Thoracic aorta (tissue), 2 donors: ENCODE measurements around the gene DCDC2C. TPM values are rescaled to one million over a fixed set of nuclear protein-coding genes. Genes with fewer than 3 reads are reported as not detected.

Experiments used
- ATAC-seq: fragments of 150-250 bp; one replicate; pipeline ENCODE4 v1.8.0; 2017; ENCODE audit warnings: low read depth; ENCODE audit not compliant: insufficient number of reproducible peaks, low FRiP score
- DNase-seq: peaks from one replicate; pipeline ENCODE4 v3.0.0-alpha.2; 2020; ENCODE audit warnings: low spot score
- H3K27ac ChIP-seq, 2 donors: fragments of 200-600 bp; sonication (generic); 1 replicate in 1 of 2; 2 replicates in 1 of 2; pipeline ENCODE4 v1.5.1; 2016; ENCODE audit warnings: mild to moderate bottlenecking in 2 of 2, moderate library complexity in 2 of 2
- H3K27me3 ChIP-seq: fragments of 200-600 bp; sonication (generic); replicated peaks from 2 replicates; pipeline ENCODE4 v1.6.0; 2016; ENCODE audit warnings: mild to moderate bottlenecking; ENCODE audit not compliant: insufficient read depth
- H3K36me3 ChIP-seq: fragments of 200-600 bp; sonication (generic); one replicate; pipeline ENCODE4 v1.5.1; 2016
- H3K4me1 ChIP-seq, 2 donors: fragments of 200-600 bp; sonication (generic); 1 replicate in 1 of 2; 2 replicates in 1 of 2; pipeline versions ENCODE4 v1.5.1 to v1.6.0; 2016; ENCODE audit warnings: low read depth in 2 of 2, mild to moderate bottlenecking in 1 of 2; ENCODE audit not compliant: control insufficient read depth in 1 of 2
- H3K4me3 ChIP-seq: fragments of 200-600 bp; sonication (generic); 2 replicates; pipeline ENCODE4 v1.5.1; 2016; ENCODE audit warnings: mild to moderate bottlenecking
- H3K9me3 ChIP-seq: fragments of 200-600 bp; sonication (generic); 2 replicates; pipeline ENCODE4 v1.5.1; 2016
- total RNA-seq, 2 donors: library from RNA; depleted of rRNA; stranded (reverse); fragments of >200 nt; gene quantifications; one replicate each; pipeline versions ENCODE4 v1.1.0 to v1.2.3, GENCODE V29; 2016
- TF ChIP-seq, protein P1 (sequence below): fragments of 200-600 bp; sonication (generic); IDR thresholded peaks from one replicate; pipeline ENCODE4 v1.5.1; 2019; ENCODE audit warnings: antibody characterized with exemption

Gene DCDC2C
- total RNA-seq, 2 donors from 2014 or later: 6.6 to 13.1 TPM

GRCh38 chr2:3689998-3690748, 13.2 kb upstream of the DCDC2C start:
- no peaks in the 10 kb centered on the region for H3K9me3 ChIP-seq
- no peak overlapping the region for H3K4me3 ChIP-seq
- DNase-seq: no peak
- H3K36me3 ChIP-seq: no peaks in the 10 kb centered on the region
- H3K27me3 ChIP-seq: no peaks in the 10 kb centered on the region
- ATAC-seq: no peak
- H3K4me1 ChIP-seq: no peaks in the 10 kb centered on the region
- TF ChIP-seq, protein P1, sequence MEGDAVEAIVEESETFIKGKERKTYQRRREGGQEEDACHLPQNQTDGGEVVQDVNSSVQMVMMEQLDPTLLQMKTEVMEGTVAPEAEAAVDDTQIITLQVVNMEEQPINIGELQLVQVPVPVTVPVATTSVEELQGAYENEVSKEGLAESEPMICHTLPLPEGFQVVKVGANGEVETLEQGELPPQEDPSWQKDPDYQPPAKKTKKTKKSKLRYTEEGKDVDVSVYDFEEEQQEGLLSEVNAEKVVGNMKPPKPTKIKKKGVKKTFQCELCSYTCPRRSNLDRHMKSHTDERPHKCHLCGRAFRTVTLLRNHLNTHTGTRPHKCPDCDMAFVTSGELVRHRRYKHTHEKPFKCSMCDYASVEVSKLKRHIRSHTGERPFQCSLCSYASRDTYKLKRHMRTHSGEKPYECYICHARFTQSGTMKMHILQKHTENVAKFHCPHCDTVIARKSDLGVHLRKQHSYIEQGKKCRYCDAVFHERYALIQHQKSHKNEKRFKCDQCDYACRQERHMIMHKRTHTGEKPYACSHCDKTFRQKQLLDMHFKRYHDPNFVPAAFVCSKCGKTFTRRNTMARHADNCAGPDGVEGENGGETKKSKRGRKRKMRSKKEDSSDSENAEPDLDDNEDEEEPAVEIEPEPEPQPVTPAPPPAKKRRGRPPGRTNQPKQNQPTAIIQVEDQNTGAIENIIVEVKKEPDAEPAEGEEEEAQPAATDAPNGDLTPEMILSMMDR: no peak
- no peak overlapping the region for H3K27ac ChIP-seq

- H3K9me3 ChIP-seq: no peaks in the 10 kb centered on the region
- H3K4me1 ChIP-seq: peaks cover 4 to 5% of the 10 kb centered on the region in 2 donors
- H3K4me3 ChIP-seq: no peak overlapping the region
- ATAC-seq (no peak), DNase-seq (no peak)
- H3K27me3 ChIP-seq: no peaks in the 10 kb centered on the region
- no peaks in the 10 kb centered on the region for H3K36me3 ChIP-seq
- H3K27ac ChIP-seq: no peak overlapping the region
- TF ChIP-seq, protein P1: no peak
These were observed 11.0 kb upstream of the DCDC2C start for GRCh38 chr2:3692375-3692774.

- H3K9me3 ChIP-seq: no peaks in the 10 kb centered on the region
- no peak overlapping the region for H3K4me3 ChIP-seq
- peaks cover 4 to 5% of the 10 kb centered on the region in 2 donors for H3K4me1 ChIP-seq
- no peak overlapping the region for H3K27ac ChIP-seq
- H3K27me3 ChIP-seq: no peaks in the 10 kb centered on the region
- DNase-seq: no peak
- ATAC-seq: no peak
- TF ChIP-seq, protein P1: no peak
- H3K36me3 ChIP-seq: no peaks in the 10 kb centered on the region
These were observed 6.8 kb upstream of the DCDC2C start for GRCh38 chr2:3696545-3696944.

DNA sequence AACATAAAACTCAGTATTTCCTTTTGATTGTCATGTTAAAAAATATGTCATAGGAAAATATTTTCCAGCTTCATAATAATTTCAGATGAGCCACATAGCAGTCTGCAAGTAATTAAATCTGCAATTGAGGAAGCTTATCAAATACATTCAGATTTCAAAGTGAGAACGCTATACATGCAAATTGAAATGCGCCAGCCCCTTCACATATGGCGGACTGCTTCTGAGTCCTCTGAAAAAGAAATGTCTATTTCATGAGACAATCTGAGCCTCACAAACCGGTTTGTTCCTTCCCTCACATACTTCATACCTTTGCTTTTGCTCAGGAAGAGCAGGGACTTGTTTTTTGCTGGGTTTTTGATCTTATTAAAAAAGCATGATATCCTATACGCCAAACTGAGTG, 2.3 kb upstream of the DCDC2C start:
- DNase-seq: no peak
- H3K36me3 ChIP-seq: no peaks in the 10 kb centered on the region
- no peak overlapping the region for H3K4me3 ChIP-seq
- no peaks in the 10 kb centered on the region for H3K27me3 ChIP-seq
- H3K4me1 ChIP-seq: peaks cover 8 to 12% of the 10 kb centered on the region in 2 donors
- TF ChIP-seq, protein P1: no peak
- H3K27ac ChIP-seq: no peak overlapping the region
- no peaks in the 10 kb centered on the region for H3K9me3 ChIP-seq
- no peak for ATAC-seq

GRCh38 chr2:3703757-3704355, 481 bp downstream of the DCDC2C start:
- no peaks in the 10 kb centered on the region for H3K36me3 ChIP-seq
- H3K9me3 ChIP-seq: no peaks in the 10 kb centered on the region
- no peaks in the 10 kb centered on the region for H3K27me3 ChIP-seq
- no peak for ATAC-seq
- H3K27ac ChIP-seq: no peak overlapping the region
- TF ChIP-seq, protein P1: no peak
- no peak for DNase-seq
- H3K4me1 ChIP-seq: peaks cover 11 to 22% of the 10 kb centered on the region in 2 donors
- peak overlapping the region; percentile 65 for H3K4me3 ChIP-seq
